Measurements from ENCODE around the gene IRAK4. TPM values are rescaled to one million over a fixed set of nuclear protein-coding genes. Genes with fewer than 3 reads are reported as not detected.

The IRAK4 gene
- total RNA-seq, 2 donors from 2014 or later = 17.3 to 18.6 TPM

DNA sequence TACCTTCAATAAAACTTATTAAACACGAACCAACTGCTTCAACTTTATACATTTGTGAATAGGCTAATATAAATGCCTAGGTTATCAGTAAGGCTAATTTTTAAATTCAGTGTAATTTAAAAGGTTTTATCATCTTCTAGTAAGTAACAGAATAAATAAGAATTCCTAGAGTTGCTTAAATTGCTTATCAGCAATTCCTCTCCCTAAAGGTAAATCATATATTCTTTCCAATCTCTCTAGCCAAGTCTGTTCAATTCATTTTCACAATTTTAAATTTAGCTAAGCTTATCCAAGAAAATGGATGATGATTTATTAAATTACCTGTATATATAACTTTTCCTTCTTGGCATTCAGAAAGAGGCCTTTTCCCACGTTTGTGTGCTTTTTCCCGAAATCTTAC, 4.7 kb upstream of the IRAK4 start:
- H3K27ac ChIP-seq = no peak overlapping the region
- intact Hi-C loops (cut with DNase I) = no loop called here
- peaks cover 3% of the 10 kb centered on the region for H3K36me3 ChIP-seq
- H3K4me3 ChIP-seq = no peak overlapping the region
- TF ChIP-seq, protein P1, sequence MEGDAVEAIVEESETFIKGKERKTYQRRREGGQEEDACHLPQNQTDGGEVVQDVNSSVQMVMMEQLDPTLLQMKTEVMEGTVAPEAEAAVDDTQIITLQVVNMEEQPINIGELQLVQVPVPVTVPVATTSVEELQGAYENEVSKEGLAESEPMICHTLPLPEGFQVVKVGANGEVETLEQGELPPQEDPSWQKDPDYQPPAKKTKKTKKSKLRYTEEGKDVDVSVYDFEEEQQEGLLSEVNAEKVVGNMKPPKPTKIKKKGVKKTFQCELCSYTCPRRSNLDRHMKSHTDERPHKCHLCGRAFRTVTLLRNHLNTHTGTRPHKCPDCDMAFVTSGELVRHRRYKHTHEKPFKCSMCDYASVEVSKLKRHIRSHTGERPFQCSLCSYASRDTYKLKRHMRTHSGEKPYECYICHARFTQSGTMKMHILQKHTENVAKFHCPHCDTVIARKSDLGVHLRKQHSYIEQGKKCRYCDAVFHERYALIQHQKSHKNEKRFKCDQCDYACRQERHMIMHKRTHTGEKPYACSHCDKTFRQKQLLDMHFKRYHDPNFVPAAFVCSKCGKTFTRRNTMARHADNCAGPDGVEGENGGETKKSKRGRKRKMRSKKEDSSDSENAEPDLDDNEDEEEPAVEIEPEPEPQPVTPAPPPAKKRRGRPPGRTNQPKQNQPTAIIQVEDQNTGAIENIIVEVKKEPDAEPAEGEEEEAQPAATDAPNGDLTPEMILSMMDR (IDR thresholded peaks at IDR 0.05) = no peak
- no peak overlapping the region for H3K9ac ChIP-seq (ENCODE audit: low read depth in 2 of 2, low read length in 2 of 2)
- H3K4me1 ChIP-seq = no peaks in the 10 kb centered on the region
- DNase-seq = no peak
- no peaks in the 10 kb centered on the region for H3K9me3 ChIP-seq
- no peaks in the 10 kb centered on the region for H3K27me3 ChIP-seq

DNA sequence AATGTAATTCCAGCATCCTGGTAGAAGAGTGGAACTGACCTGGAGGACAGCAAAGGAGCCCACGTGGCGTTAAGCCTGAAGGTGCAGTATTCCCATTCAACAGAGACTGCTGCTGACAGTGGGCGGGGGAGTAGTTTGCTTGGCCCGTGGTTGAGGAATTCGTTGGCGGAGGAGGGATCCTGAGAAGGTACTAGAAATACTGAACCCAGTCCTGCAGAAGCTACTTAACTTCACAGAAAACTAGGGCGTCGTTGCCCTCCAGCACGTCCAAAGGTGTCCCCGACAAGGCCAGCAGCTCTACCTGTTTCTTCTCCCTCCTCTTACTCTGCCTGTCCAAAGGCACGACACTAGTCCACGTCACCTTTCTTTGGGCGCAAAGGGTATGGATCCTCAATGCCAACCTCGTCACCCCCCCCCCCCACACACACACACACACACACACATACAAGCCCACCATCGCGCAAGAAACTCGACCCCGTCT, 464 bp upstream of the IRAK4 start:
- DNase-seq = peak; percentile 62
- H3K4me3 ChIP-seq = peak overlapping the region; percentile 53
- TF ChIP-seq, protein P1 (IDR thresholded peaks at IDR 0.05) = no peak
- peaks cover 7% of the 10 kb centered on the region for H3K4me1 ChIP-seq
- peak overlapping the region; percentile 73 to 94 for H3K9ac ChIP-seq (ENCODE audit: low read depth in 2 of 2, low read length in 2 of 2)
- H3K36me3 ChIP-seq = peaks cover 3% of the 10 kb centered on the region
- H3K9me3 ChIP-seq = no peaks in the 10 kb centered on the region
- intact Hi-C loops (cut with DNase I) = no loop called here
- H3K27ac ChIP-seq = no peak overlapping the region
- H3K27me3 ChIP-seq = no peaks in the 10 kb centered on the region

DNA sequence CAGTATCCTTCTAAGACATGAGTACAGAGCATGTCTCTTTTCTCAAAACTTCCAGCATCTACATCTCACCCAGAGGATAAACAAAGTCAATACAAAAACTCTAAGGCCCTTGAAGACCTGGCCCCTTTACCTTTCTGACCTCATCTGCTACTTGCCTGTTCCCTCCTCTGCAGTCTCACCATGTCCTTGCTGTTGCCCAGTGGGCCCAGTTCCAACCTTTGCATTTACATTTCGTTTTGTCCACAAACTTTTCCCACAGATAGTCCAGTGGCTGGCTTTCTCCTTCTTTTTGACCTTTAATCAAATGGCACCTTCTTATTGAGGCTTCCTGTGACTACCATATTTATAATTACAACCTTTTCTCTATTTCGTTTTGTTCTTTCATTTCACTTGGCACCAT, 1.6 kb downstream of the IRAK4 start:
- Histone ChIP-seq H3K9me3 (no peaks in the 10 kb centered on the region), H3K27me3 (no peaks in the 10 kb centered on the region), H3K4me3 (no peak overlapping the region), H3K36me3 (no peaks in the 10 kb centered on the region), H3K9ac (ENCODE audit: low read depth in 2 of 2, low read length in 2 of 2) (peak overlapping the region in 1 of 2 donors; percentile 94), H3K4me1 (peaks cover 7% of the 10 kb centered on the region), H3K27ac (no peak overlapping the region)
- TF ChIP-seq, protein P1 (IDR thresholded peaks at IDR 0.05) = no peak
- intact Hi-C loops (cut with DNase I) = no loop called here
- no peak for DNase-seq

DNA sequence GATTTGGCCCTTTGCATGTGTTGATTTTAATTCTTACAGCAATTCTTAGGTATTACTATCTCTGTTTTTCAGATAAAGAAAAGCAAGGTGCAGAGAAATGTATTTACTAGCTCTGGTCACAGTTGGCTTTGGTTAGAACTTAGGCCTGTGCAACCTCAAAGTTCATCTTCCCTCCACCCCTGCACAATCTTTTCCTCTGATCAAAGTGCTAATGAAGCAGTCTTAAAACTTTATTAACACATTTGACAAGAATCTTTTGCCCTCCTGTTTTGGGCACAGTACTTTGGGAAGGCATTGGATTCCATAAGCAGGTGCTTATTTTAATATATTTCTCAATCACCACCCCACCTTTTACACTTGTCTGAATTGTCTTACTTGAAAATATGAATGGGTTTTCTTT, 2.7 kb downstream of the IRAK4 start:
- Histone ChIP-seq H3K4me3 (no peak overlapping the region), H3K27ac (no peak overlapping the region), H3K27me3 (no peaks in the 10 kb centered on the region), H3K9ac (ENCODE audit: low read depth in 2 of 2, low read length in 2 of 2) (no peak overlapping the region), H3K4me1 (peaks cover 7% of the 10 kb centered on the region), H3K36me3 (no peaks in the 10 kb centered on the region), H3K9me3 (no peaks in the 10 kb centered on the region)
- no peak for DNase-seq
- TF ChIP-seq, protein P1 (IDR thresholded peaks at IDR 0.05) = no peak
- intact Hi-C loops (cut with DNase I) = no loop called here

DNA sequence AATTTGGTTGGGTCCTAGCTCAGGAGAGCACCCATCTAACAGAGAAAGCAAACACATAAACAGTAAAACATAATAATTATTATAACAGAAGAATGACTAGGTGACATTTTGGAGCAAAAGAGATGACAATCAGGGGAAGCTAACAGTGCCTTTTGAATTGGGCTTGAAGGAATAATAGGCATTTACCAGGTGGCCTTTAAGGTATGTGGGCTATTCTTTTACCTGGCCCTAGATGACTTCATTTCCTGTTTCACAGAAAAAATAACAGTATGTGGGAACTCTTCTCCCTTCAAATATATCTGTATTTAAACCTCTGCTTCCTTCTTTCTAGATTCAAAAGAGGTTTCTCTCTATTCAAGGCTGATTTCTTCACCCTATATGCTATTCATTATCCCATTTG, 3.8 kb downstream of the IRAK4 start:
- Histone ChIP-seq H3K9me3 (no peaks in the 10 kb centered on the region), H3K27ac (no peak overlapping the region), H3K27me3 (no peaks in the 10 kb centered on the region), H3K9ac (ENCODE audit: low read depth in 2 of 2, low read length in 2 of 2) (no peak overlapping the region), H3K36me3 (no peaks in the 10 kb centered on the region), H3K4me1 (peaks cover 7% of the 10 kb centered on the region), H3K4me3 (no peak overlapping the region)
- intact Hi-C loops (cut with DNase I) = no loop called here
- TF ChIP-seq, protein P1 (IDR thresholded peaks at IDR 0.05) = no peak
- no peak for DNase-seq
